Lung (tissue), 12 donors: ENCODE data around the gene SH3PXD2A. TPM values are rescaled to one million over a fixed set of nuclear protein-coding genes. Genes with fewer than 3 reads are reported as not detected.

Experiments
- ATAC-seq: fragments of 200-7000 bp; cut with Tn5 transposase; one replicate; pipeline ENCODE4 v1.9.1; 2020; ENCODE audit warnings: moderate number of reproducible peaks; ENCODE audit not compliant: insufficient read depth, low FRiP score
- DNase-seq, 3 donors: peaks; one replicate each; pipeline ENCODE4 v3.0.0-alpha.2; 2013 to 2017
- H3K27ac ChIP-seq, 2 donors: one replicate each; pipeline ENCODE4 v1.5.1; 2013; ENCODE audit warnings: mild to moderate bottlenecking in 2 of 2, moderate library complexity in 2 of 2, control low read depth in 1 of 2, inconsistent platforms in 1 of 2, low read depth in 1 of 2, low read length in 1 of 2
- H3K27me3 ChIP-seq, 3 donors: one replicate each; pipeline ENCODE4 v1.5.1; 2013; ENCODE audit warnings: low read length in 2 of 3; ENCODE audit not compliant: control insufficient read depth in 3 of 3, insufficient read depth in 3 of 3
- H3K36me3 ChIP-seq, 4 donors: one replicate each; pipeline ENCODE4 v1.5.1; 2013; ENCODE audit warnings: low read length in 4 of 4, mild to moderate bottlenecking in 1 of 4, moderate library complexity in 1 of 4; ENCODE audit not compliant: control insufficient read depth in 4 of 4, insufficient read depth in 4 of 4
- H3K4me1 ChIP-seq, 5 donors: one replicate each; pipeline ENCODE4 v1.5.1; 2013; ENCODE audit warnings: low read length in 5 of 5, mild to moderate bottlenecking in 2 of 5, moderate library complexity in 1 of 5; ENCODE audit not compliant: control insufficient read depth in 5 of 5, insufficient read depth in 5 of 5
- H3K4me3 ChIP-seq: one replicate; pipeline ENCODE4 v1.5.1; 2013; ENCODE audit warnings: mild to moderate bottlenecking, control low read depth, moderate library complexity
- H3K9ac ChIP-seq, 2 donors: one replicate each; pipeline ENCODE4 v1.5.1; 2013; ENCODE audit warnings: low read length in 2 of 2, control low read depth in 1 of 2; ENCODE audit not compliant: insufficient read depth in 1 of 2
- H3K9me3 ChIP-seq, 4 donors: one replicate each; pipeline ENCODE4 v1.5.1; 2013; ENCODE audit warnings: low read length in 3 of 4, mild to moderate bottlenecking in 1 of 4, moderate library complexity in 1 of 4; ENCODE audit not compliant: control insufficient read depth in 4 of 4, insufficient read depth in 3 of 4
- CTCF ChIP-seq: IDR thresholded peaks from 2 replicates; pipeline ENCODE4 v1.5.1; 2012; ENCODE audit warnings: mild to moderate bottlenecking; ENCODE audit errors: control extremely low read depth, extremely low read depth
- WGBS, 2 donors: extraction: QIAGEN DNeasy Blood & Tissue Kit; methylation state at CpG; one replicate each; pipeline ENCODE4 v1.1.7; 2013; 5-methylcytosine and 5-hydroxymethylcytosine counted together
- polyA plus RNA-seq, 2 donors: library from polyadenylated mRNA; stranded (reverse); fragments of 200-250 nt; gene quantifications; one replicate each; pipeline ENCODE4 v1.2.1, GENCODE V29; 2013
- total RNA-seq, 2 donors: library from RNA; depleted of rRNA in 1 of 2; stranded (reverse); fragments of >200 nt in 1 of 2; gene quantifications; one replicate each; pipeline ENCODE4 v1.2.1, GENCODE V29; 2014 to 2021
- donor health status: control.
- donor health status: control.
- donor health status: Bipolar disorder and iron deficiency.
- donor health status: healthy.
- donor health status: DM: yes; HTN: yes; CAD: no.

Gene SH3PXD2A
- total and polyA plus RNA-seq, 4 donors, result 9.9 to 53.2 (median 29.2) TPM

- DNase-seq (no peak), ATAC-seq (no peak)
- Histone ChIP-seq H3K4me1 (peaks cover 0 to 5% (median 0%) of the 10 kb centered on the region in 5 donors), H3K36me3 (peaks cover 0 to 34% (median 25%) of the 10 kb centered on the region in 4 donors), H3K9ac (no peak overlapping the region), H3K9me3 (no peaks in the 10 kb centered on the region), H3K27ac (no peak overlapping the region), H3K4me3 (no peak overlapping the region), H3K27me3 (no peaks in the 10 kb centered on the region)
- no peak for TF ChIP-seq CTCF
- 93 to 94% methylated on average over 45 to 47 of the region's 47 CpGs for WGBS, 2 donors
Observed at GRCh38 chr10:103602028-103602851, 253.1 kb downstream of the SH3PXD2A start.

- no peak for DNase-seq
- 80 to 90% methylated on average over 7 of the region's 7 CpGs for WGBS, 2 donors
- no peak overlapping the region for H3K9ac ChIP-seq
- H3K4me3 ChIP-seq, result no peak overlapping the region
- peaks cover 0 to 34% (median 26%) of the 10 kb centered on the region in 4 donors for H3K36me3 ChIP-seq
- ATAC-seq, result no peak
- no peaks in the 10 kb centered on the region for H3K9me3 ChIP-seq
- H3K27me3 ChIP-seq, result no peaks in the 10 kb centered on the region
- no peak for TF ChIP-seq CTCF
- H3K27ac ChIP-seq, result no peak overlapping the region
- peaks cover 0 to 5% (median 0%) of the 10 kb centered on the region in 5 donors for H3K4me1 ChIP-seq
Observed at GRCh38 chr10:103600956-103601569, 254.3 kb downstream of the SH3PXD2A start.

- no peak for DNase-seq
- no peak overlapping the region for H3K4me3 ChIP-seq
- H3K27me3 ChIP-seq, result no peaks in the 10 kb centered on the region
- peaks cover 0 to 32% (median 19%) of the 10 kb centered on the region in 4 donors for H3K36me3 ChIP-seq
- no peak overlapping the region for H3K27ac ChIP-seq
- no peak overlapping the region for H3K9ac ChIP-seq
- no peak for TF ChIP-seq CTCF
- no peaks in the 10 kb centered on the region for H3K9me3 ChIP-seq
- ATAC-seq, result no peak
- 91 to 95% methylated on average over 6 of the region's 6 CpGs for WGBS, 2 donors
- H3K4me1 ChIP-seq, result peaks cover 0 to 5% (median 0%) of the 10 kb centered on the region in 5 donors
Observed at GRCh38 chr10:103600325-103600724, 255.1 kb downstream of the SH3PXD2A start.
